ENCODE results near the gene SCFD2.

- no peak for TF ChIP-seq POLR2A (IDR thresholded peaks at IDR 0.05)
- TF ChIP-seq CTCF (IDR thresholded peaks at IDR 0.05) = no peak
Measured at GRCh38 chr4:52891743-52892142, 474.1 kb downstream of the SCFD2 start.

Measured in ovary (tissue), 3 donors.